A673 (cell line): ENCODE data around the gene ITK. TPM values are rescaled to one million over a fixed set of nuclear protein-coding genes. Genes with fewer than 3 reads are reported as not detected.
"Not testable (repeated sequence)": the region's sequence is repeated elsewhere in the genome, so short reads cannot be mapped to it uniquely, and the experiment has no call there.

Source experiments
- BruUV-seq: library from RNA; stranded (reverse); fragments of 400-500 nt; replicated peaks from 2 replicates; lab custom pipeline; 2021; lab: Mats Ljungman, UMichigan
- CTCF ChIA-PET: fragments of 300-600 bp; sonication (Branson Sonifier 250); formaldehyde crosslinking; loops from one replicate; lab custom pipeline; 2022; ENCODE audit warnings: antibody characterized with exemption; lab: Charles Lee
- POLR2A ChIA-PET: fragments of 300-600 bp; sonication (Branson Sonifier 250); formaldehyde crosslinking; loops from one replicate; lab custom pipeline; 2022; ENCODE audit warnings: antibody characterized with exemption; ENCODE audit not compliant: low non-redundant PET; lab: Charles Lee
- DNase-seq: peaks from one replicate; pipeline ENCODE4 v3.0.0-alpha.2; 2015; ENCODE audit warnings: low spot score
- H3K27ac ChIP-seq: fragments of 200-600 bp; sonication (generic); 2 replicates; pipeline ENCODE4 v1.5.1; 2016; ENCODE audit warnings: mixed run types, low read depth, mild to moderate bottlenecking, mixed read lengths, antibody characterized with exemption, low read length; ENCODE audit not compliant: poor library complexity, severe bottlenecking
- H3K27me3 ChIP-seq: fragments of 200-600 bp; sonication (generic); replicated peaks from 2 replicates; pipeline ENCODE4 v1.6.1; 2017; ENCODE audit warnings: mixed run types, low read depth, mild to moderate bottlenecking, mixed read lengths, antibody characterized with exemption, low read length; ENCODE audit not compliant: insufficient read depth, poor library complexity
- H3K36me3 ChIP-seq: fragments of 200-600 bp; sonication (generic); 2 replicates; pipeline ENCODE4 v1.6.1; 2016; ENCODE audit warnings: mixed run types, mild to moderate bottlenecking, mixed read lengths, antibody characterized with exemption, low read length; ENCODE audit not compliant: insufficient read depth, poor library complexity, severe bottlenecking
- H3K4me1 ChIP-seq: fragments of 200-600 bp; sonication (generic); 2 replicates; pipeline ENCODE4 v1.6.1; 2017; ENCODE audit warnings: mixed run types, mild to moderate bottlenecking, mixed read lengths, antibody characterized with exemption, low read length; ENCODE audit not compliant: insufficient read depth, poor library complexity, severe bottlenecking
- H3K4me3 ChIP-seq: fragments of 200-600 bp; sonication (generic); 2 replicates; pipeline ENCODE4 v1.5.1; 2016; ENCODE audit warnings: low read depth, mixed run types, mild to moderate bottlenecking, mixed read lengths, low read length; ENCODE audit not compliant: poor library complexity, severe bottlenecking
- H3K9me3 ChIP-seq: fragments of 200-600 bp; sonication (generic); 2 replicates; pipeline ENCODE4 v1.6.1; 2016; ENCODE audit warnings: mixed run types, low read depth, mild to moderate bottlenecking, mixed read lengths, antibody characterized with exemption, low read length; ENCODE audit not compliant: poor library complexity, severe bottlenecking
- CTCF ChIP-seq: fragments of 300-800, 200-600 bp; sonication (generic); conservative IDR thresholded peaks from 2 replicates; pipeline ENCODE4 v1.5.1; 2017; ENCODE audit warnings: low read depth, mild to moderate bottlenecking, antibody characterized with exemption, low read length, moderate library complexity, mixed read lengths
- EZH2 ChIP-seq: fragments of 200-600 bp; sonication (generic); IDR thresholded peaks from 2 replicates; pipeline ENCODE4 v1.6.1; 2017; ENCODE audit warnings: borderline replicate concordance, low read depth, mild to moderate bottlenecking, mixed read lengths, antibody characterized with exemption, low read length; ENCODE audit not compliant: poor library complexity, severe bottlenecking
- intact Hi-C: fragments of 100-400 bp; cut with micrococcal nuclease; formaldehyde crosslinking; loops from one replicate; pipeline ENCODE4 v1.10.0; 2022; ENCODE audit not compliant: unreplicated experiment
- total RNA-seq: library from RNA; stranded (reverse); gene quantifications from 2 replicates; pipeline ENCODE4 v1.2.3, GENCODE V29; 2021

Gene ITK
- total RNA-seq, 1 experiment from 2014 or later, result not detected

- no peak overlapping the region for H3K27ac ChIP-seq
- ChIA-PET CTCF (no interaction called here), POLR2A (no interaction called here)
- intact Hi-C loops, result no loop called here
- no TSS peak for BruUV-seq
- peaks cover 16% of the 10 kb centered on the region for H3K27me3 ChIP-seq
- no peaks in the 10 kb centered on the region for H3K4me1 ChIP-seq
- no peaks in the 10 kb centered on the region for H3K36me3 ChIP-seq
- TF ChIP-seq EZH2 (no peak), CTCF (no peak)
- H3K4me3 ChIP-seq, result no peak overlapping the region
- no peaks in the 10 kb centered on the region for H3K9me3 ChIP-seq
- no peak for DNase-seq
Measured at GRCh38 chr5:157182143-157182757, 1.6 kb downstream of the ITK start.

- no TSS peak for BruUV-seq
- no peaks in the 10 kb centered on the region for H3K36me3 ChIP-seq
- no peak overlapping the region for H3K27ac ChIP-seq
- CTCF ChIA-PET, result no interaction called here
- no peak overlapping the region for H3K4me3 ChIP-seq
- H3K9me3 ChIP-seq, result no peaks in the 10 kb centered on the region
- DNase-seq, result no peak
- no peaks in the 10 kb centered on the region for H3K4me1 ChIP-seq
- TF ChIP-seq EZH2 (no peak), CTCF (no peak)
- intact Hi-C loops, result no loop called here
- H3K27me3 ChIP-seq, result peaks cover 13% of the 10 kb centered on the region
- POLR2A ChIA-PET, result no interaction called here
Measured at GRCh38 chr5:157184117-157184670, 3.6 kb downstream of the ITK start.

GRCh38 chr5:157185122-157185521, 4.5 kb downstream of the ITK start:
- H3K9me3 ChIP-seq, POLR2A ChIA-PET, H3K36me3 ChIP-seq, CTCF ChIA-PET, H3K4me1 ChIP-seq, intact Hi-C loops, H3K4me3 ChIP-seq, DNase-seq, H3K27ac ChIP-seq, BruUV-seq: not testable (repeated sequence)
- peaks cover 13% of the 10 kb centered on the region for H3K27me3 ChIP-seq
